ENCODE measurements around the gene RCN1.
A peak's percentile ranks its signal among the peaks of the same experiment; 100 is the strongest.

RCN1 gene

GRCh38 chr11:32109592-32109991 lies 18.7 kb downstream of the RCN1 start:
- Histone ChIP-seq H3K79me2 (no peaks in the 10 kb centered on the region), H3K9me3 (ENCODE audit: control insufficient read depth, low read length) (no peaks in the 10 kb centered on the region), H3K4me3 (ENCODE audit: low read depth, low read length) (no peak overlapping the region), H2AFZ (no peak overlapping the region), H3K9ac (no peak overlapping the region), H3K36me3 (ENCODE audit: control insufficient read depth, insufficient read depth, low read length) (no peaks in the 10 kb centered on the region), H3K27ac (no peak overlapping the region), H3K4me2 (ENCODE audit: low read length) (no peak overlapping the region), H3K4me1 (no peaks in the 10 kb centered on the region), H3K27me3 (ENCODE audit: control insufficient read depth, insufficient read depth, low read length) (no peaks in the 10 kb centered on the region)
- TF ChIP-seq CTCF (IDR thresholded peaks at IDR 0.05), result no peak

- H3K36me3 ChIP-seq (ENCODE audit: control insufficient read depth, insufficient read depth, low read length), result no peaks in the 10 kb centered on the region
- no peak overlapping the region for H3K4me3 ChIP-seq (ENCODE audit: low read depth, low read length)
- H3K9ac ChIP-seq, result no peak overlapping the region
- no peaks in the 10 kb centered on the region for H3K9me3 ChIP-seq (ENCODE audit: control insufficient read depth, low read length)
- no peaks in the 10 kb centered on the region for H3K79me2 ChIP-seq
- TF ChIP-seq CTCF (IDR thresholded peaks at IDR 0.05), result no peak
- H3K27ac ChIP-seq, result no peak overlapping the region
- no peak overlapping the region for H2AFZ ChIP-seq
- no peaks in the 10 kb centered on the region for H3K4me1 ChIP-seq
- H3K27me3 ChIP-seq (ENCODE audit: control insufficient read depth, insufficient read depth, low read length), result no peaks in the 10 kb centered on the region
- H3K4me2 ChIP-seq (ENCODE audit: low read length), result no peak overlapping the region
Observed at GRCh38 chr11:32110795-32111194, 19.9 kb downstream of the RCN1 start.

GRCh38 chr11:32113200-32113919 lies 22.5 kb downstream of the RCN1 start:
- no peaks in the 10 kb centered on the region for H3K79me2 ChIP-seq
- H3K4me2 ChIP-seq (ENCODE audit: low read length), result no peak overlapping the region
- no peak overlapping the region for H2AFZ ChIP-seq
- no peaks in the 10 kb centered on the region for H3K27me3 ChIP-seq (ENCODE audit: control insufficient read depth, insufficient read depth, low read length)
- H3K4me1 ChIP-seq, result peaks cover 2% of the 10 kb centered on the region
- H3K9me3 ChIP-seq (ENCODE audit: control insufficient read depth, low read length), result no peaks in the 10 kb centered on the region
- no peak for TF ChIP-seq CTCF (IDR thresholded peaks at IDR 0.05)
- no peak overlapping the region for H3K4me3 ChIP-seq (ENCODE audit: low read depth, low read length)
- no peaks in the 10 kb centered on the region for H3K36me3 ChIP-seq (ENCODE audit: control insufficient read depth, insufficient read depth, low read length)
- H3K27ac ChIP-seq, result no peak overlapping the region
- no peak overlapping the region for H3K9ac ChIP-seq

- no peaks in the 10 kb centered on the region for H3K36me3 ChIP-seq (ENCODE audit: control insufficient read depth, insufficient read depth, low read length)
- peaks cover 3% of the 10 kb centered on the region for H3K4me1 ChIP-seq
- H3K27me3 ChIP-seq (ENCODE audit: control insufficient read depth, insufficient read depth, low read length), result no peaks in the 10 kb centered on the region
- H3K4me2 ChIP-seq (ENCODE audit: low read length), result no peak overlapping the region
- H3K27ac ChIP-seq, result no peak overlapping the region
- TF ChIP-seq CTCF (IDR thresholded peaks at IDR 0.05), result no peak
- no peak overlapping the region for H3K4me3 ChIP-seq (ENCODE audit: low read depth, low read length)
- no peak overlapping the region for H2AFZ ChIP-seq
- H3K79me2 ChIP-seq, result no peaks in the 10 kb centered on the region
- H3K9ac ChIP-seq, result no peak overlapping the region
- no peaks in the 10 kb centered on the region for H3K9me3 ChIP-seq (ENCODE audit: control insufficient read depth, low read length)
Observed at GRCh38 chr11:32113920-32114203, 23.0 kb downstream of the RCN1 start.

- peak; percentile 17 for TF ChIP-seq CTCF (IDR thresholded peaks at IDR 0.05)
- H3K27ac ChIP-seq, result no peak overlapping the region
Observed at GRCh38 chr11:32115446-32115845, 24.6 kb downstream of the RCN1 start.

More at GRCh38 chr11:32115446-32115845, 24.6 kb downstream of the RCN1 start:
- Histone ChIP-seq H3K4me2 (ENCODE audit: low read length) (no peak overlapping the region), H3K36me3 (ENCODE audit: control insufficient read depth, insufficient read depth, low read length) (no peaks in the 10 kb centered on the region), H3K9me3 (ENCODE audit: control insufficient read depth, low read length) (no peaks in the 10 kb centered on the region), H2AFZ (no peak overlapping the region), H3K27me3 (ENCODE audit: control insufficient read depth, insufficient read depth, low read length) (no peaks in the 10 kb centered on the region), H3K4me1 (peaks cover 3% of the 10 kb centered on the region), H3K4me3 (ENCODE audit: low read depth, low read length) (no peak overlapping the region), H3K9ac (no peak overlapping the region), H3K79me2 (no peaks in the 10 kb centered on the region)
